Naive thymus-derived CD8-positive, alpha-beta T cell (primary cell): ENCODE results near the gene CCDC137. TPM values are rescaled to one million over a fixed set of nuclear protein-coding genes. Genes with fewer than 3 reads are reported as not detected.
A peak's percentile ranks its signal among the peaks of the same experiment; 100 is the strongest.

Experiments used
- ATAC-seq, 2 donors: fragments of 150-1000 bp; cut with Tn5 transposase in 1 of 2; sonication (Bioruptor Pico), chemical (Tn5 transposase) in 1 of 2; 1 replicate in 1 of 2; 2 replicates in 1 of 2; pipeline ENCODE4 v1.10.0; 2021; ENCODE audit warnings: mild to moderate bottlenecking in 2 of 2, moderate library complexity in 2 of 2
- POLR2A ChIA-PET: fragments of 350-600 bp; sonication (Branson Sonifier 250); formaldehyde crosslinking; loops from one replicate; lab custom pipeline; 2021; ENCODE audit warnings: antibody characterized with exemption; lab: Charles Lee
- DNase-seq, 10 donors: peaks; one replicate each; pipeline versions ENCODE4 v3.0.0 to v3.0.0-alpha.2; 2020 to 2022
- H3K27ac Mint-ChIP-seq, 10 donors: one replicate each; pipeline ENCODE4 v1.8.0; 2020 to 2022; ENCODE audit warnings: mild to moderate bottlenecking in 10 of 10, mixed read lengths in 10 of 10, moderate library complexity in 4 of 10, inconsistent platforms in 1 of 10
- H3K27me3 Mint-ChIP-seq, 5 donors: one replicate each; pipeline ENCODE4 v1.8.0; 2021 to 2022; ENCODE audit warnings: mixed read lengths in 5 of 5
- H3K36me3 Mint-ChIP-seq, 3 donors: one replicate each; pipeline ENCODE4 v1.8.0; 2020 to 2022; ENCODE audit warnings: mixed read lengths in 3 of 3, mild to moderate bottlenecking in 2 of 3, inconsistent platforms in 1 of 3
- H3K4me1 Mint-ChIP-seq, 4 donors: one replicate each; pipeline ENCODE4 v1.8.0; 2021 to 2022; ENCODE audit warnings: mixed read lengths in 4 of 4
- H3K4me3 Mint-ChIP-seq, 10 donors: one replicate each; pipeline ENCODE4 v1.8.0; 2020 to 2022; ENCODE audit warnings: mild to moderate bottlenecking in 10 of 10, mixed read lengths in 10 of 10, moderate library complexity in 6 of 10, inconsistent platforms in 1 of 10
- H3K9me3 Mint-ChIP-seq, 9 donors: one replicate each; pipeline ENCODE4 v1.8.0; 2020 to 2022; ENCODE audit warnings: mixed read lengths in 9 of 9, mild to moderate bottlenecking in 3 of 9, inconsistent platforms in 1 of 9, moderate library complexity in 1 of 9
- polyA plus RNA-seq, 3 donors: library from polyadenylated mRNA; unstranded; fragments of 300-500 nt; fragmentation: Illumina TruSeq; gene quantifications; one replicate each; pipeline ENCODE4 v1.2.3, GENCODE V29; 2021
- total RNA-seq, 8 experiments: library from RNA in 2 of 8; stranded (reverse) in 2 of 8; gene quantifications; one replicate each; pipeline ENCODE4 v1.2.3 and lab custom pipeline; 2021 to 2026

CCDC137 gene
- total and polyA plus RNA-seq, 5 experiments from 2014 or later = 11.0 to 30.2 (median 23.5) TPM

DNA sequence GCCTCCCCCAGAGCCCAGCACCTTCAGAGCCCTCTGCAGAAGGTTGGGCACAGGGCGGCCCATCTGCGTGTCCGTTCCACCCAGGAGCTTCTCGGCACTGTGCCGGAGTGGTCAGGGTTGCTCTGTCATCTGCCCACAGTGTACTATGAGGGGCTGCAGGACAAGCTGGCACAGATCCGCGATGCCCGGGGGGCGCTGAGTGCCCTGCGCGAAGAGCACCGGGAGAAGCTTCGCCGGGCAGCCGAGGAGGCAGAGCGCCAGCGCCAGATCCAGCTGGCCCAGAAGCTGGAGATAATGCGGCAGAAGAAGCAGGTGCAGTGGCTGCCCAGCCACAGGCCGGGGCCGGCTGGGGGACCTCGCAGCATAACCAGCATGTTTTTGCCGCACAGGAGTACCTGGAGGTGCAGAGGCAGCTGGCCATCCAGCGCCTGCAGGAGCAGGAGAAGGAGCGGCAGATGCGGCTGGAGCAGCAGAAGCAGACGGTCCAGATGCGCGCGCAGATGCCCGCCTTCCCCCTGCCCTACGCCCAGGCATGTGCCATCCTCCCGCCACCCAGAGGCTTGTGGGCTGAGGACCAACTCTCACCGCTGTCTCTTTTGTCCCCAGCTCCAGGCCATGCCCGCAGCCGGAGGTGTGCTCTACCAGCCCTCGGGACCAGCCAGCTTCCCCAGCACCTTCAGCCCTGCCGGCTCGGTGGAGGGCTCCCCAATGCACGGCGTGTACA is 29.8 kb downstream of the CCDC137 start:
- DNase-seq (no peak), ATAC-seq (no peak)
- POLR2A ChIA-PET = interaction anchor here (3.9 kb wide), 1 partner anchor 13 kb away, joined by 20 read pairs; the partner anchor contains the start of genes ARL16 and HGS
- no peaks in the 10 kb centered on the region for H3K27me3 Mint-ChIP-seq
- no peaks in the 10 kb centered on the region for H3K9me3 Mint-ChIP-seq
- no peak overlapping the region for H3K4me3 Mint-ChIP-seq
- H3K4me1 Mint-ChIP-seq = peaks cover 2 to 12% (median 8%) of the 10 kb centered on the region in 4 donors
- H3K27ac Mint-ChIP-seq = no peak overlapping the region
- peaks cover 0 to 51% (median 7%) of the 10 kb centered on the region in 3 donors for H3K36me3 Mint-ChIP-seq

DNA sequence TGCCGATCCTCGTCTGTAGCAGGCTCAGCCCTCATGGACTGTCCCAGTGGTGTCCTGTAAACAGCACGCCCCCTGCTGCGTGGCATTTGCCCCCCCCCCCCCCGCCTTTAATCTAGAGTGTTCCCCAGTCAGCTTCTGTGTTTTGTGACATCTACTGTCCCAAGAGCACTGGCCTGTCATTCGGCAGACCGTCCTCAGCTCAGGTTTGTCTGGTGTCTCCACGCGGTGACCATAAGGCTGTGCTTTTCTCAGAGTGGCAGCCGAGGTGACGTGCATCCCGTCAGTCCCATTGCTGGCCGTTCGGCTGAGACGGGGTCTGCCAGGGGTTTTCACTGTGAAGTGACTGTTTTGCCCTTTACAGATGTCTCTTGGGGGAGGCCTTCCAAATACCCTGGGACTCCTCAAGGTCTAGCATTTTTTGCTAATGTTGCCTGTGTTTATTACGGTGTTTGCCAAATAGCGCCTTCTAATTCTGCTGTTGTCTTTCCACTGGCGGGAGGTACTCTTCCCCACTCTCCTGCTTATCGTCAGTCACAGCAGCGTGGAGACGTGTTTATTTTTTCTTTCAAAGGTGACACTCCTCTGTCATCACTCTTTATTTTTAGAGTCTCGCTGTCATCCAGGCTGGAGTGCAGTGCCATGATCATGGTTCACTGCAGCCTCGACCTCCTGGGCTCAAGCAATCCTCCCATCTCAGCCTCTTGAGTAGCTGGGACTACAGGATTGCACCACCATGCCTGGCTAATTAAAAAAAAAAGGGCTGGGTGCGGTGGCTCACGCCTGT is 30.9 kb downstream of the CCDC137 start:
- H3K36me3 Mint-ChIP-seq = peaks cover 0 to 46% (median 7%) of the 10 kb centered on the region in 3 donors
- H3K27ac Mint-ChIP-seq = peak overlapping the region in 2 of 10 donors; percentile 48 to 66
- H3K27me3 Mint-ChIP-seq = no peaks in the 10 kb centered on the region
- no peak overlapping the region for H3K4me3 Mint-ChIP-seq
- H3K9me3 Mint-ChIP-seq = no peaks in the 10 kb centered on the region
- POLR2A ChIA-PET = interaction anchor here (3.9 kb wide), 1 partner anchor 14 kb away, joined by 20 read pairs; the partner anchor contains the start of genes ARL16 and HGS
- DNase-seq (no peak), ATAC-seq (no peak)
- H3K4me1 Mint-ChIP-seq = peaks cover 7 to 22% (median 17%) of the 10 kb centered on the region in 4 donors

DNA sequence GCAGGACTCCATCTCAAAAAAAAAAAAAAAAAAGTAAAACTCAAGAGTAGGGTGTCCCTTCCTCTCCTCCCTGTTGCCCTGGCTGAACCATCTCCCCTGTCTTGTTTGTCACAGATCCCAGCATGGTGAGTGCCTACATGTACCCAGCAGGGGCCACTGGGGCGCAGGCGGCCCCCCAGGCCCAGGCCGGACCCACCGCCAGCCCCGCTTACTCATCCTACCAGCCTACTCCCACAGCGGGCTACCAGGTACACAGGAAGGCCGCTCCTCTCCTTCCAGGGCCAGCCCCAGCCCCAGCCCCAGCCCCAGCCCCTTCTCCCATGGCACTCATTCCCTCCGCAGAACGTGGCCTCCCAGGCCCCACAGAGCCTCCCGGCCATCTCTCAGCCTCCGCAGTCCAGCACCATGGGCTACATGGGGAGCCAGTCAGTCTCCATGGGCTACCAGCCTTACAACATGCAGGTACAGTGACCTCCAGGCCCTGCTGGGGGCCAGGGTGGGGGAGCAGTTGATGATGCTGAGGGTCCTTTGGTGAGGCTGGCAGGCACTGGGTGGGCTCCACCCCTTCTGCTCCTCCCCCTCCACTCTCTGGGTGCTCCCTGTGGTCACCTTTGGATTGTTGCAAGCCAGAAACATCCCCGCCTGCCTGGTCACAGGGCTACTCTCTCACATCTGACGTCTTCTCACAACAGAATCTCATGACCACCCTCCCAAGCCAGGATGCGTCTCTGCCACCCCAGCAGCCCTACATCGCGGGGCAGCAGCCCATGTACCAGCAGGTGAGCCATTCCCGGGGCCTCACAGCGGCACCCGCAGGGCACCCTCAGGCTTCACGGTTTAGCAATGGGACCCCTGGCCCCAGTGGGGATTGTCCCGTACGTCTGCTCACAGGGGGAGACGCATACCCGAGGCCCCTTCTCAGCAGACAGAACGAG is 34.1 kb downstream of the CCDC137 start:
- Mint-ChIP-seq H3K9me3 (no peaks in the 10 kb centered on the region), H3K4me1 (peaks cover 7 to 38% (median 27%) of the 10 kb centered on the region in 4 donors), H3K36me3 (peaks cover 0 to 47% (median 7%) of the 10 kb centered on the region in 3 donors), H3K27me3 (no peaks in the 10 kb centered on the region), H3K4me3 (peak overlapping the region in 6 of 10 donors; percentile 18 to 56 (median 34)), H3K27ac (peak overlapping the region in 8 of 10 donors; percentile 17 to 75 (median 53))
- no peak for ATAC-seq
- DNase-seq = no peak
- POLR2A ChIA-PET = interaction anchor here (0.9 to 4.6 kb wide), 2 partner anchors 16 to 18 kb away, joined by 3 to 75 read pairs; partner anchors contain the start of genes ARL16 and HGS

DNA sequence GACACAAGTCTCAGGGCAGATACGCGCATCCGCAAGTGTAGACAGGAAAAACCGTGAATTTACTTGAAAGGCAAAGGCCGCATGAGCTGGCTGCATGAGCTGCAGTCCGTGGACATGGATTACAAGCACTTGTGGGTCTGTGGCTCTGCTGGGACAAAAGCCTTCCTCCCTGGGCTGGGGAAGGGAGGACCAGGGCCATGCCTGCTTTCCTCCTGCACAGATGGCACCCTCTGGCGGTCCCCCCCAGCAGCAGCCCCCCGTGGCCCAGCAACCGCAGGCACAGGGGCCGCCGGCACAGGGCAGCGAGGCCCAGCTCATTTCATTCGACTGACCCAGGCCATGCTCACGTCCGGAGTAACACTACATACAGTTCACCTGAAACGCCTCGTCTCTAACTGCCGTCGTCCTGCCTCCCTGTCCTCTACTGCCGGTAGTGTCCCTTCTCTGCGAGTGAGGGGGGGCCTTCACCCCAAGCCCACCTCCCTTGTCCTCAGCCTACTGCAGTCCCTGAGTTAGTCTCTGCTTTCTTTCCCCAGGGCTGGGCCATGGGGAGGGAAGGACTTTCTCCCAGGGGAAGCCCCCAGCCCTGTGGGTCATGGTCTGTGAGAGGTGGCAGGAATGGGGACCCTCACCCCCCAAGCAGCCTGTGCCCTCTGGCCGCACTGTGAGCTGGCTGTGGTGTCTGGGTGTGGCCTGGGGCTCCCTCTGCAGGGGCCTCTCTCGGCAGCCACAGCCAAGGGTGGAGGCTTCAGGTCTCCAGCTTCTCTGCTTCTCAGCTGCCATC is 34.9 kb downstream of the CCDC137 start:
- H3K36me3 Mint-ChIP-seq = peaks cover 0 to 55% (median 9%) of the 10 kb centered on the region in 3 donors
- peaks cover 7 to 44% (median 30%) of the 10 kb centered on the region in 4 donors for H3K4me1 Mint-ChIP-seq
- no peaks in the 10 kb centered on the region for H3K9me3 Mint-ChIP-seq
- H3K27ac Mint-ChIP-seq = peak overlapping the region in 9 of 10 donors; percentile 49 to 96 (median 78)
- DNase-seq = no peak
- no peaks in the 10 kb centered on the region for H3K27me3 Mint-ChIP-seq
- ATAC-seq = no peak
- peak overlapping the region; percentile 34 to 92 (median 90) for H3K4me3 Mint-ChIP-seq
- POLR2A ChIA-PET = interaction anchor here (1.0 to 4.6 kb wide), 5 partner anchors 11 to 188 kb away, joined by 3 to 75 read pairs (median 8); partner anchors contain the start of genes ACTG1, ARL16, HGS and SLC25A10

DNA sequence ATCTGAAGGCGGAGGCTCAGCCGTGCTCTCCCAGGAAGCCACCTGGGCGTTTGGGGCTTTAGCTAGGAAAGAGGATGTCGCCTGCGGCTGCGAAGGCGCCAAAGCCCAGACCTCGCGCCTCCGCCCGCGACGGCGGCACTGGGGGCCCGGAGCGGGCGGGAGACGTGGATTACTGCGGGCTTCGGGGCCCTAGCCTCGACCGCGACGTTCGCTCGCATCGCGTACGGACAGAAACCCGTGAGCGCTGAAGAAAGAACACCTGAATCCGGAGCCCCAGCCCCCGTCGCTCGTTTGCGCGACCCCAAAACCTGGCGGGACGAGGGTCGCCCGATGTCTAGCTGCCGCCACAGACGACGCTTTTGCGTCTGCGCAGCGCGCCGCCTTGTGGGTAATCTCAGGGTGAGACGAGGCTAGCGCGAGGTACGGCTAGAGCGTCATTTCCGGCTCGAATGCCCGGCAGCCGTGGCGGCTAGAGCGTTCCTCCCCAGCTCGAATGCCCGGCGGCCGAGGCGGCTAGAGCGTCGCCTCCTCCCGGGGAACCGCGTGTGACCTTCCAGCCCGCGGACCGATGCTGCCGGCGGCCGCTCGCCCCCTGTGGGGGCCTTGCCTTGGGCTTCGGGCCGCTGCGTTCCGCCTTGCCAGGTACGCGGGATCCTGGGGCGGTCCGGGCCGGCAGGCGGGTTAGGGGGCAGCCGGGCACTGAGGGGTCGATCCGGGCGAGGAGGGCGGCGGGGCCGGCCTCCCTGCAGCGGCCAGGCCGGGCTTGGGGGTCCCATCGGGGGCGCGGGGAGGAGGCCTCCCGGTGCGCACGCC is 36.6 kb downstream of the CCDC137 start, which contains the start of gene MRPL12:
TSS of gene MRPL12 (plus strand) at position 434 of the 813 bp plus-strand sequence. CDS start at position 569, 135 bp downstream.
- Mint-ChIP-seq H3K27me3 (no peaks in the 10 kb centered on the region), H3K36me3 (peaks cover 0 to 47% (median 3%) of the 10 kb centered on the region in 3 donors), H3K4me3 (peak within 1 kb of the TSS; percentile 85 to 92 (median 90)), H3K27ac (peak within 1 kb of the TSS; percentile 78 to 97 (median 95)), H3K9me3 (no peaks in the 10 kb centered on the region), H3K4me1 (peaks cover 7 to 44% (median 30%) of the 10 kb centered on the region in 4 donors)
- ATAC-seq (peak; percentile 89 to 92), DNase-seq (peak; percentile 76 to 92 (median 84))
- POLR2A ChIA-PET = interaction anchor here (0.6 to 4.6 kb wide), 16 partner anchors 10 to 569 kb away, joined by 3 to 75 read pairs (median 5); partner anchors contain the start of genes ACTG1, ARHGDIA, ARL16 and CCDC137

DNA sequence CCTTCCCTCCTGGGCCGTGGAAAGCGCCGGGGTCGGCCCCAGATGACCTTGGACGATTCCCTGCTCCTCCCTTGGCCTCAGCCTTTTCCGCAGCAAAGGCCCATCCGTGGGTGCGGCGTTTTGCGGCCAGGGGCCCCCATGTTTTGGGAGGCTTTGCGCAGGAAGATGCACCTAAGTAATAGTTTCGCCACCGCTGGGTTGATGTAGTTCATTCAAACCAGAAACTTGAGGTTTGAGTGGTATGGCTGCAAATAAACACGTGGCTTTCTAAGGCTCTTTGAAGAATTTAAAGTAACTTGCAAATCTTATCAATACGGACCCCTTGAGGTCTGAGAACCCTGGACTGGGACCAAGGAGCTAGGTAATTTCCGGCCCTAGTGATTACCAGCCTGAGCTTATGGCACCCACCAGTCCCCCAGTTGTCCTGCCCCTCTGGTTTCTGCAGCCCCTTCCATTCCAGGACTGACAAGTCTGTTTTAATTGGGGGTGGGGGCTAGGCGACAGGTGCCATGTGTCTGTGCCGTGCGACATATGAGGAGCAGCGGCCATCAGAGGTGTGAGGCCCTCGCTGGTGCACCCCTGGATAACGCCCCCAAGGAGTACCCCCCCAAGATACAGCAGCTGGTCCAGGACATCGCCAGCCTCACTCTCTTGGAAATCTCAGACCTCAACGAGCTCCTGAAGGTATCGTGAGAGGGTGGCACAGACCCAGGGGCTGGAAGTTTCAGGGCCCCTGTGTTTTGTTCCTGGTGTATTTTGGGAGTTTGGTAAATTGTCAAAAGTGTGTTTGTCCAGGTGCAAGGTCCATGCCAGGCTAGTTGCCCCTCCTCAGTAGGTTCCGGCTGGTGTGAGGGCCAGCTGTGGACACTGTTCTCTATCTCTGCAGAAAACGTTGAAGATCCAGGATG is 37.5 kb downstream of the CCDC137 start:
- Mint-ChIP-seq H3K4me3 (peak overlapping the region; percentile 70 to 89 (median 82)), H3K9me3 (no peaks in the 10 kb centered on the region), H3K27me3 (no peaks in the 10 kb centered on the region), H3K4me1 (peaks cover 7 to 40% (median 30%) of the 10 kb centered on the region in 4 donors), H3K27ac (peak overlapping the region in 8 of 10 donors; percentile 45 to 95 (median 86)), H3K36me3 (peaks cover 0 to 38% (median 3%) of the 10 kb centered on the region in 3 donors)
- DNase-seq (peak in 2 of 10 donors; percentile 41 to 47), ATAC-seq (peak; percentile 11 to 36)
- POLR2A ChIA-PET = interaction anchor here (0.6 to 4.6 kb wide), 14 partner anchors 9 to 568 kb away, joined by 3 to 75 read pairs (median 5); partner anchors contain the start of genes ACTG1, ARHGDIA, ARL16 and CCDC137

DNA sequence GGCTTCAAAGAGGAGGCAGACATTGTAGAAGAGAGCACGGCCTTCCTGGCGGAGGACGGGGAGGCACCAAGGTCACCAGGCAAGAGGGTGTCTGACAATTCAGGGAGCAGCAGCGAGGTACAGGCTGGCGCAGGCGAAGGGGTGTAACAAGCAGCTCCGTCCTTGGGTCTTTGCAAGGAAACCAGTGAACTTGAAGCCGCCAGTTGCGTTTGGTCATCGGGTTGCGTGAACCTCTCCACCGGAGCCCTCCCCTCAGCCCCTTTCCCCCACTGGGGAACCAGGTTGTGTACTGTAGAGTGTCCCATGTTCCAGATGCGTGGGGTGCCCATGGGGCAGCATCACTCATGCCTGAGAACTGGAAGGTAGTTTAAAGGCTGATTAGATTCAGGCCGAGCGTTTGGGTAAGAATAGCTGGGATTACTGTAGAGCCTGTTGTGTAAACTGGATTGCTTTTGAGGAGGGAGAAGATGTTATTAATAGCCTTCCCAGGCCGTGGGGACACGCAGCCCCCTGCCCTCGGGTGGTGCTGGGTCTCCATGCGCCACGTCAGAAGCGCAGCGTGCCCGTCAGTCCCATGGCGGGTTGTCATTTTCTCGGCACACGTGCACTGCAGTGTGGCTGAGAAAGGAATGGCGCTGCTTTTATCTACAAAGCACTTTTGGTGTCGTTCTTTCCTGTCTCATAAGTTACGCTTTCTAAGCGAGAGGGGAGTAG is 39.1 kb downstream of the CCDC137 start:
- Mint-ChIP-seq H3K4me1 (peaks cover 8 to 48% (median 34%) of the 10 kb centered on the region in 4 donors), H3K4me3 (peak overlapping the region in 5 of 10 donors; percentile 9 to 48 (median 19)), H3K9me3 (no peaks in the 10 kb centered on the region), H3K36me3 (peaks cover 0 to 29% (median 3%) of the 10 kb centered on the region in 3 donors), H3K27ac (peak overlapping the region in 6 of 10 donors; percentile 5 to 80 (median 23)), H3K27me3 (no peaks in the 10 kb centered on the region)
- DNase-seq (no peak), ATAC-seq (no peak)
- POLR2A ChIA-PET = interaction anchor here (1.3 kb wide), 1 partner anchor 40 kb away, joined by 3 read pairs; no protein-coding TSS in a partner anchor

DNA sequence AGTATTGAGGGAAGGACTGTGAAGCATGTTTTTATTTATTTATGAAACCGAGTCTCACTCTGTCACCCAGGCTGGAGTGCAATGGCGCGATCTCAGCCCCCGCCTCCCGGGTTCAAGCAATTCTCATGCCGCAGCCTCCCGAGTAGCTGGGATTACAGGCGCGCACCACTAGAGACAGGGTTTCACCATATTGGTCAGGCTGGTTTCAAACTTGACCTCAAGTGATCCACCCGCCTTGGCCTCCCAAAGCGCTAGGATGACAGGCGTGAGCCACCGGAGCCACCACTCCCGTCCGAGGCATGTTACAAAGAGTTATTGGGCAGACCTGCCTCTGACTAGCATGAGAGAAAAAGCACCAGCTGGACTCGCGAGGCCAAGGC is 39.7 kb downstream of the CCDC137 start:
- peak overlapping the region in 3 of 10 donors; percentile 15 to 80 (median 64) for H3K27ac Mint-ChIP-seq
- POLR2A ChIA-PET = no interaction called here
- H3K9me3 Mint-ChIP-seq = no peaks in the 10 kb centered on the region
- ATAC-seq (no peak), DNase-seq (no peak)
- no peaks in the 10 kb centered on the region for H3K27me3 Mint-ChIP-seq
- H3K4me3 Mint-ChIP-seq = peak overlapping the region in 4 of 10 donors; percentile 12 to 48 (median 24)
- peaks cover 0 to 25% (median 3%) of the 10 kb centered on the region in 3 donors for H3K36me3 Mint-ChIP-seq
- peaks cover 9 to 48% (median 34%) of the 10 kb centered on the region in 4 donors for H3K4me1 Mint-ChIP-seq
